MM.1S (cell line): ENCODE measurements around the gene NRXN3.

Source experiments
- EZH2 ChIP-seq: fragments of 300-600 bp; sonication (generic); optimal IDR thresholded peaks from 2 replicates; pipeline ENCODE3; 2017; ENCODE audit warnings: low read depth, mild to moderate bottlenecking, antibody characterized with exemption, low read length, mixed read lengths
- TF ChIP-seq, protein P1 (sequence below): fragments of 300-600 bp; sonication (generic); IDR thresholded peaks from 2 replicates; pipeline ENCODE4 v1.5.1; 2016; ENCODE audit warnings: antibody characterized with exemption, low read length, mixed read lengths

- TF ChIP-seq, protein P1, sequence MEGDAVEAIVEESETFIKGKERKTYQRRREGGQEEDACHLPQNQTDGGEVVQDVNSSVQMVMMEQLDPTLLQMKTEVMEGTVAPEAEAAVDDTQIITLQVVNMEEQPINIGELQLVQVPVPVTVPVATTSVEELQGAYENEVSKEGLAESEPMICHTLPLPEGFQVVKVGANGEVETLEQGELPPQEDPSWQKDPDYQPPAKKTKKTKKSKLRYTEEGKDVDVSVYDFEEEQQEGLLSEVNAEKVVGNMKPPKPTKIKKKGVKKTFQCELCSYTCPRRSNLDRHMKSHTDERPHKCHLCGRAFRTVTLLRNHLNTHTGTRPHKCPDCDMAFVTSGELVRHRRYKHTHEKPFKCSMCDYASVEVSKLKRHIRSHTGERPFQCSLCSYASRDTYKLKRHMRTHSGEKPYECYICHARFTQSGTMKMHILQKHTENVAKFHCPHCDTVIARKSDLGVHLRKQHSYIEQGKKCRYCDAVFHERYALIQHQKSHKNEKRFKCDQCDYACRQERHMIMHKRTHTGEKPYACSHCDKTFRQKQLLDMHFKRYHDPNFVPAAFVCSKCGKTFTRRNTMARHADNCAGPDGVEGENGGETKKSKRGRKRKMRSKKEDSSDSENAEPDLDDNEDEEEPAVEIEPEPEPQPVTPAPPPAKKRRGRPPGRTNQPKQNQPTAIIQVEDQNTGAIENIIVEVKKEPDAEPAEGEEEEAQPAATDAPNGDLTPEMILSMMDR = no peak
- no peak for TF ChIP-seq EZH2
These were observed 1344.5 kb downstream of the NRXN3 start for GRCh38 chr14:79514700-79515099.
